Activated T-helper 2 cell treated with anti-CD3 and anti-CD28 coated beads, Interferon-gamma antibody, Interleukin-2, Interleukin-4, amounts not matched to agents 10 μg/mL and 5 μg/mL and 100 μg/mL, durations not matched to agents 14 hours and 24 hours and 36 hours (primary cell): ENCODE data around the gene NT5M. TPM values are rescaled to one million over a fixed set of nuclear protein-coding genes. Genes with fewer than 3 reads are reported as not detected.

Source experiments
- DNase-seq: peaks from one replicate; pipeline ENCODE4 v3.0.0; 2021; ENCODE audit warnings: low spot score
- H3K27ac Mint-ChIP-seq: one replicate; pipeline ENCODE4 v1.8.0; 2021; ENCODE audit warnings: mixed read lengths
- H3K27me3 Mint-ChIP-seq: one replicate; pipeline ENCODE4 v1.8.0; 2021; ENCODE audit warnings: low read depth, mixed read lengths
- H3K36me3 Mint-ChIP-seq: one replicate; pipeline ENCODE4 v1.8.0; 2021; ENCODE audit warnings: low read depth, mixed read lengths
- H3K4me1 Mint-ChIP-seq: one replicate; pipeline ENCODE4 v1.8.0; 2021; ENCODE audit warnings: low read depth, mixed read lengths
- H3K4me3 Mint-ChIP-seq: one replicate; pipeline ENCODE4 v1.8.0; 2021; ENCODE audit warnings: low read depth, mild to moderate bottlenecking, moderate library complexity, mixed read lengths
- H3K9me3 Mint-ChIP-seq: one replicate; pipeline ENCODE4 v1.8.0; 2021; ENCODE audit warnings: mixed read lengths
- intact Hi-C: fragments of 100-400 bp; cut with micrococcal nuclease; formaldehyde crosslinking; loops from one replicate; pipeline ENCODE4 v1.15.1; 2023
- total RNA-seq: library from RNA; stranded (reverse); gene quantifications from 2 replicates; pipeline ENCODE4 v1.2.3, GENCODE V29; 2022

Gene NT5M
- total RNA-seq, 1 donor from 2014 or later, result 8.1 TPM

GRCh38 chr17:17354560-17355349 lies 51.6 kb downstream of the NT5M start:
- Mint-ChIP-seq H3K4me1 (no peaks in the 10 kb centered on the region), H3K9me3 (peaks cover 2% of the 10 kb centered on the region), H3K4me3 (no peak overlapping the region), H3K27me3 (peaks cover 13% of the 10 kb centered on the region), H3K27ac (no peak overlapping the region), H3K36me3 (no peaks in the 10 kb centered on the region)
- DNase-seq, result peak; percentile 59
- intact Hi-C loops, result loop anchor here (1.0 kb wide), 1 partner anchor 142 kb away; the partner anchor contains the start of gene RASD1

- Mint-ChIP-seq H3K4me1 (no peaks in the 10 kb centered on the region), H3K4me3 (no peak overlapping the region), H3K27ac (no peak overlapping the region), H3K9me3 (peaks cover 7% of the 10 kb centered on the region), H3K27me3 (peaks cover 17% of the 10 kb centered on the region), H3K36me3 (no peaks in the 10 kb centered on the region)
- DNase-seq, result no peak
- intact Hi-C loops, result loop anchor here (1.0 kb wide), 1 partner anchor 141 kb away; the partner anchor contains the start of gene RASD1
Observed at GRCh38 chr17:17355426-17355825, 52.3 kb downstream of the NT5M start.

GRCh38 chr17:17356149-17356930 lies 53.2 kb downstream of the NT5M start:
- Mint-ChIP-seq H3K4me1 (no peaks in the 10 kb centered on the region), H3K27ac (no peak overlapping the region), H3K36me3 (no peaks in the 10 kb centered on the region), H3K9me3 (peaks cover 7% of the 10 kb centered on the region), H3K27me3 (peaks cover 21% of the 10 kb centered on the region), H3K4me3 (no peak overlapping the region)
- intact Hi-C loops, result loop anchor here (1.0 kb wide), 2 partner anchors 84 to 286 kb away; no protein-coding TSS in a partner anchor
- DNase-seq, result peak; percentile 52

GRCh38 chr17:17356931-17357270 lies 53.7 kb downstream of the NT5M start:
- Mint-ChIP-seq H3K27me3 (peaks cover 21% of the 10 kb centered on the region), H3K36me3 (no peaks in the 10 kb centered on the region), H3K4me1 (no peaks in the 10 kb centered on the region), H3K4me3 (no peak overlapping the region), H3K9me3 (peaks cover 7% of the 10 kb centered on the region), H3K27ac (no peak overlapping the region)
- DNase-seq, result no peak
- intact Hi-C loops, result loop anchor here (1.0 kb wide), 2 partner anchors 83 to 285 kb away; no protein-coding TSS in a partner anchor

GRCh38 chr17:17358060-17358751 lies 55.0 kb downstream of the NT5M start:
- no peak for DNase-seq
- H3K9me3 Mint-ChIP-seq, result peaks cover 7% of the 10 kb centered on the region
- H3K4me3 Mint-ChIP-seq, result no peak overlapping the region
- H3K27me3 Mint-ChIP-seq, result peaks cover 21% of the 10 kb centered on the region
- no peaks in the 10 kb centered on the region for H3K4me1 Mint-ChIP-seq
- intact Hi-C loops, result no loop called here
- H3K27ac Mint-ChIP-seq, result no peak overlapping the region
- no peaks in the 10 kb centered on the region for H3K36me3 Mint-ChIP-seq

- Mint-ChIP-seq H3K4me3 (no peak overlapping the region), H3K9me3 (peaks cover 7% of the 10 kb centered on the region)
- intact Hi-C loops, result no loop called here
Observed at GRCh38 chr17:17358866-17359265, 55.7 kb downstream of the NT5M start.

GRCh38 chr17:17359271-17359670 lies 56.1 kb downstream of the NT5M start:
- intact Hi-C loops, result no loop called here
- Mint-ChIP-seq H3K36me3 (no peaks in the 10 kb centered on the region), H3K27me3 (peaks cover 21% of the 10 kb centered on the region), H3K4me3 (no peak overlapping the region), H3K9me3 (peaks cover 7% of the 10 kb centered on the region), H3K4me1 (no peaks in the 10 kb centered on the region), H3K27ac (no peak overlapping the region)
- DNase-seq, result no peak

More at GRCh38 chr17:17358866-17359265, 55.7 kb downstream of the NT5M start:
- no peak overlapping the region for H3K27ac Mint-ChIP-seq
- peaks cover 21% of the 10 kb centered on the region for H3K27me3 Mint-ChIP-seq
- H3K4me1 Mint-ChIP-seq, result no peaks in the 10 kb centered on the region
- H3K36me3 Mint-ChIP-seq, result no peaks in the 10 kb centered on the region
- DNase-seq, result no peak

- intact Hi-C loops, result no loop called here
- no peak overlapping the region for H3K27ac Mint-ChIP-seq
- no peaks in the 10 kb centered on the region for H3K36me3 Mint-ChIP-seq
- H3K4me3 Mint-ChIP-seq, result no peak overlapping the region
- H3K27me3 Mint-ChIP-seq, result peaks cover 21% of the 10 kb centered on the region
- H3K9me3 Mint-ChIP-seq, result peaks cover 7% of the 10 kb centered on the region
- H3K4me1 Mint-ChIP-seq, result no peaks in the 10 kb centered on the region
- no peak for DNase-seq
Observed at GRCh38 chr17:17360087-17360730, 57.0 kb downstream of the NT5M start.

GRCh38 chr17:17361543-17361866 lies 58.3 kb downstream of the NT5M start:
- Mint-ChIP-seq H3K9me3 (peaks cover 7% of the 10 kb centered on the region), H3K27me3 (peaks cover 24% of the 10 kb centered on the region), H3K4me3 (no peak overlapping the region), H3K36me3 (no peaks in the 10 kb centered on the region), H3K27ac (no peak overlapping the region), H3K4me1 (no peaks in the 10 kb centered on the region)
- no peak for DNase-seq
- intact Hi-C loops, result no loop called here

GRCh38 chr17:17361867-17362539 lies 58.8 kb downstream of the NT5M start:
- Mint-ChIP-seq H3K4me1 (no peaks in the 10 kb centered on the region), H3K27me3 (peaks cover 24% of the 10 kb centered on the region), H3K27ac (no peak overlapping the region), H3K36me3 (no peaks in the 10 kb centered on the region), H3K4me3 (no peak overlapping the region), H3K9me3 (peaks cover 7% of the 10 kb centered on the region)
- intact Hi-C loops, result no loop called here
- no peak for DNase-seq

GRCh38 chr17:17362540-17362930 lies 59.4 kb downstream of the NT5M start:
- Mint-ChIP-seq H3K27ac (no peak overlapping the region), H3K36me3 (no peaks in the 10 kb centered on the region), H3K4me3 (no peak overlapping the region), H3K4me1 (no peaks in the 10 kb centered on the region), H3K9me3 (peaks cover 7% of the 10 kb centered on the region), H3K27me3 (peaks cover 24% of the 10 kb centered on the region)
- DNase-seq, result no peak
- intact Hi-C loops, result no loop called here
